Fibroblast of lung (primary cell): ENCODE measurements around the gene CCDC33.

Experiments
- CTCF ChIP-seq, 2 donors: IDR thresholded peaks in 1 of 2; conservative IDR thresholded peaks in 1 of 2; 1 replicate in 1 of 2; 2 replicates in 1 of 2; pipeline ENCODE4 v1.5.1; 2011 to 2012; ENCODE audit warnings: low read length in 2 of 2, control low read depth in 1 of 2, inconsistent platforms in 1 of 2, low read depth in 1 of 2, mild to moderate bottlenecking in 1 of 2
- EZH2 ChIP-seq: IDR thresholded peaks from 2 replicates; pipeline ENCODE4 v1.5.1; 2012; ENCODE audit warnings: low read length, control low read depth, mild to moderate bottlenecking; ENCODE audit errors: missing control alignments

- TF ChIP-seq CTCF (conservative IDR thresholded peaks at IDR 0.05 in 1 of 2, IDR thresholded peaks at IDR 0.05 in 1 of 2; ENCODE audit: low read depth in 1 of 2, low read length in 2 of 2) (no peak), EZH2 (no peak)
Observed at GRCh38 chr15:74262625-74263024, 26.5 kb downstream of the CCDC33 start.
